ENCODE results near the gene SPEG.
"Not testable (repeated sequence)": the region's sequence is repeated elsewhere in the genome, so short reads cannot be mapped to it uniquely, and the experiment has no call there.

Gene SPEG

DNA sequence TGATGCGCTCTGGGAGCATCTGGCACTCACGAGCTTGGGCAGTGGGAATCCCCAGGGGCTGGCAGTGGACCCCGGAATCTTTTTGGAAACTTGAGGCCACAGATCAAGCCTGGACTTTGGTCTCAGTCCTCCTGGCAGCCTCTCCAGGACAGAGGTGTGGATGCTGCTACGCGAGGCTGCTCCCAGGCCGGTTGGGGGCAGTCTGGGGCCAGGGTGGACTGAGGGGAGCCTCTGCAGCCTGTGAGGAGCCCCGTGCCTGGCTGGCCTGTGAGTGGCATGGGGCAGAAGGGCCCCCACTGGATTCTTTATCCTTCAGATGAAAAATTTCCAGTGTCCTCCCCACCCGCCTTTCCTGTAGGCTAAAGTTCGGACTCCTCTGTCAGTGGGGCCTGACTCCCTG lies 29.2 kb upstream of the SPEG start:
- DNase-seq = no peak

- no peak for DNase-seq
These were observed 28.4 kb upstream of the SPEG start for GRCh38 chr2:219405958-219406860.

- DNase-seq = no peak
These were observed 27.8 kb upstream of the SPEG start for GRCh38 chr2:219406861-219407230.

DNA sequence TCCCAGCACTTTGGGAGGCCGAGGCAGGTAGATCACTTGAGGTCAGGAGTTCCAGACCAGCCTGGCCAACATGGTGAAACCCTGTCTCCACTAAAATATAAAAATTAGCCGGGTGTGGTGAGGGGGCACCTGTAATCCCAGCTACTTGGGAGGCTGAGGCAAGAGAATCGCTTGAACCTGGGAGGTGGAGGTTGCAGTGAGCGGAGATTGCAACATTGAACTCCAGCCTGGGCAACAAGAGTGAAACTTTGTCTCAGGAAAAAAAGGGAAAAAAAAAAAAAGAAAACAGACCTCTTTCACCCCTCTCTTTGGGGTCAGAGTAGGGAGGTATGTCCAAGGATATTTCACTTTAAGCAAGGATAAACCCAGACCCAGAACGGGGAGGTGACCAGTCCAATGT lies 27.3 kb upstream of the SPEG start:
- DNase-seq = not testable (repeated sequence)

DNA sequence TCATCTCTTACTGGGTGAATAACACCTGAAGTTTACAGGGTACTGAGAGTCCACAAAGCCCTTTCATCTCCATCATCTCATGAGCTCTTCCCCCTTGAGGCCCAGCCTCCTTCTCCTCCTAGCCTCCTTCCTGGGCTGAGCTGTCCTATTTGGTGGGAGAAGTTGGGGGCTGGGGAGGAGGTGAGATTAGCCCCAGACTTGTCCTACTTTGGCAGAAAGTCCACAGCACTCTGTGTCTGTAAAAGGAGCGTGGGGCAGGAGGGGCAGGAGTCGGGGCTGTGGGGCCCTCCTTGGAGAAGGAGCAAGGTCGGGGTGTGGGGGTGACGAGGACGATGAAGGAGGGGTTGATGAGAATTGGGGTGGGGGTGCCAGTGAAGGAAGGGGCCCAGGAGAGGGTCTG lies 26.4 kb upstream of the SPEG start:
- DNase-seq = no peak

DNA sequence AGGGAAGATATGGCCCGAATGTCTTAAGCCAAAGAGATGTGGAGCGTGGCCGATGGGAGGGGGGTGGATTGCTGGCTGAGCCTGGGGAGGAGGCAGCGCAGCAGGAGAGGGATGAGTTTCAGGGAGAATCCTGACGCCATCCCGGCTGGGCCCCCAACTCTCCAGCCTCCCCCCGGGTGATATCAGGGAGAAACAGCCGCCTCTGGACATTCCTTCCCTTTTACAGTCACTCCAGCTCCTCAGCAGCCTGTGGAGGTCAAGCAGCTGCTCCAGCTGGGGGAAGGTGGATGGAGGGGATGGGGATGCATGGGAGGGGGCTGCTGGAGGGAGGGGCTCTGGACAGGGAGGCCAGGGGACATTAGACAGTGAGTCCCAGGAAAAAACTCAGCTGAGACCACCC lies 26.0 kb upstream of the SPEG start:
- DNase-seq = no peak

GRCh38 chr2:219409619-219410018 lies 25.0 kb upstream of the SPEG start:
- DNase-seq = no peak

DNA sequence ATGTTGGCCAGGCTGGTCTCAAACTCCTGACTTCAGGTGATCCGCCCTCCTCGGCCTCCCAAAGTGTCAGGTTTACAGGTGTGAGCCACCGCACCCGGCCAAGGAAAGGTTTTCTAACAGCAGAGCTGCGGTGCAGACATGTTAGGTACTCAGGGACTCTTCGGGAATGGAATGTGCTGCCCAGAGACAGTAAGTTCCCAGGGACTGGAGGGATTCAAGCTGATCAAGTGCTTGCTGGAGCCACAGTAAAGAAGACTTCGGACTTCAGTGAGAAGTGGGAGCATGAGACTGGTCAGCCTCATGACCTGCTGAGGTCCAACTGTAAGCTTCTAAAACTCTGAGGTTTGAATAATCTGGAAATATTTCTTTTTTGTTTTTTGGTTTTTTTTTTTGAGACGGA lies 24.3 kb upstream of the SPEG start:
- no peak for DNase-seq

GRCh38 chr2:219414857-219415256 lies 19.8 kb upstream of the SPEG start:
- DNase-seq = no peak

GRCh38 chr2:219415580-219416234 lies 18.9 kb upstream of the SPEG start:
- no peak for DNase-seq

DNA sequence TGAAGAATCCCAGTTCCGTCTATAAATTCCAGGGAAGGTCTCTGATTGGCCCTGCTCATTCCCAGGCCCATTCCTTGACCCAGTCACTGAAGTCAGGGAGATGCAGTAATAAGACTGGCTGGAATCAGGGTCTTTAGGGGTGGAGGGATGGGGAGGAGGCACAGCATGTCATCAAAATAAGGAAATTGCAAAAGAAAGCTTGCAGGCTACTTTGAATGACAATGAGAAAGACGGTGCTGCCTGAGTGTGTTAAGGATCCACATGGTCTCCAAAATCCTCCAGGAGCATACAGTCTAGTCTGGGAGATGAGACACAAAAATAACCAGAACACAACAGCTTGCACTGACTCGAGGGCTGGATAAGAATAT lies 18.4 kb upstream of the SPEG start:
- no peak for DNase-seq

GRCh38 chr2:219416938-219417337 lies 17.7 kb upstream of the SPEG start:
- DNase-seq = no peak

DNA sequence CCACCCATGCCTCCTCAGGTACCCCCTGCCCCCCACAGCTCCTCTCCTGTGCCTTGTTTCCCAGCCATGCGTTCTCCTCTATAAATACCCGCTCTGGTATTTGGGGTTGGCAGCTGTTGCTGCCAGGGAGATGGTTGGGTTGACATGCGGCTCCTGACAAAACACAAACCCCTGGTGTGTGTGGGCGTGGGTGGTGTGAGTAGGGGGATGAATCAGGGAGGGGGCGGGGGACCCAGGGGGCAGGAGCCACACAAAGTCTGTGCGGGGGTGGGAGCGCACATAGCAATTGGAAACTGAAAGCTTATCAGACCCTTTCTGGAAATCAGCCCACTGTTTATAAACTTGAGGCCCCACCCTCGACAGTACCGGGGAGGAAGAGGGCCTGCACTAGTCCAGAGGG lies 17.3 kb upstream of the SPEG start:
- DNase-seq = no peak

- no peak for DNase-seq
These were observed 16.3 kb upstream of the SPEG start, which contains the start of gene DES for GRCh38 chr2:219418155-219419011. TSS of gene DES (plus strand) at chr2:219418377. CDS start at chr2:219418463, 86 bp downstream.

GRCh38 chr2:219419012-219419324 lies 15.7 kb upstream of the SPEG start:
- DNase-seq = no peak

DNA sequence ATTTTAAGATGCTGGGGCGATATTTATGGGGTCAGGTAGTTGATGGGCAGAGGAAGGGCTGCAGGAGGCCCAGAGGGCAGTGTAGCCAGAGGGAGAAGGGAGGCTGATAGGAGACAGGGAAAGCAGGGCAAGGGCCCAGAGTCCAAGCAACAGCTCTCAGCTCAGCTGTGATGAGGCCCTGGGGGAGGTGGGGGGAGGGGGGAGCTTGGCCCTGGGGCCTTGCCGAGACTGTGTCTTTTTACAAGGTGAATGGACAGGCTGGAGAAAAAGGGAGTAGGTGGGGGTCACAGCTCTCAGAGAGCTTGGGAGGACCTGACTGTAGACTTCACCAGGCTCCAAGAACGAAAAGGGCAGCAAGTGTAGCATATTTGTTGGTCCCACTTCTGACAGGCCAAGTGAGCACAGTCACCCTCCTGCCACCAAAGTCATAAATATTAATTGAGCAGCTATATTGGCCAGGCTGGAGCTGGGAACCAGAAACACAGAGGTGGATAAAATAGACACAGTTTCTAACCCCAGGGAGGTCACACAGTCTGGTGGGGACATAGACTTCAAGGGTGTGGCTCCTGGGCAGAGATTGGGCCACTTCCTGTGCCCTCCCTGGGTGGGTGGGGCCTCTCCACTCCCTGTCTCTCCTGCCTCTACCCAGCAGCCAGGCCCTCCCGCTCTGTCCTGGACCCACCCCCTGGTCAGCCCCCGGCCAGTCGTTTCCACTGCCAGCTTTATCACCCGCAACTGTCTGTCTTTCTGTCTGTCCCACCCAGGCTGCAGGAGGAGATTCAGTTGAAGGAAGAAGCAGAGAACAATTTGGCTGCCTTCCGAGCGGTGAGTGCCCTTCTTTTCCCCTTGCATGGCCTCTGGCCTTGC lies 15.1 kb upstream of the SPEG start:
- DNase-seq = no peak

GRCh38 chr2:219420687-219421086 lies 14.0 kb upstream of the SPEG start:
- DNase-seq = no peak

DNA sequence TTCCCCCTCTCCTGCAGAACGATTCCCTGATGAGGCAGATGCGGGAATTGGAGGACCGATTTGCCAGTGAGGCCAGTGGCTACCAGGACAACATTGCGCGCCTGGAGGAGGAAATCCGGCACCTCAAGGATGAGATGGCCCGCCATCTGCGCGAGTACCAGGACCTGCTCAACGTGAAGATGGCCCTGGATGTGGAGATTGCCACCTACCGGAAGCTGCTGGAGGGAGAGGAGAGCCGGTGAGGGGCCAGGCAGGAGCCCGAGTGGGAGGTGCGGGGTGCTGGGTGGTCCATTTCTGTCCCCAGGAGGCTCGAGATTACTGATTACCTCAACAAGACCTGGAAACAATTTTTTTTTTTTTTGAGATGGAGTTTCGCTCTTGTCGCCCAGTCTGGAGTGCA lies 13.3 kb upstream of the SPEG start:
- no peak for DNase-seq

- DNase-seq = no peak
These were observed 11.6 kb upstream of the SPEG start for GRCh38 chr2:219422952-219423534.

- no peak for DNase-seq
These were observed 10.8 kb upstream of the SPEG start for GRCh38 chr2:219423652-219424377.

- no peak for DNase-seq
These were observed 9.2 kb upstream of the SPEG start for GRCh38 chr2:219425238-219426067.

Data from NCI-H510A treated with DMSO at 0.1 percent for 48 hours (cell line).